Measurements from ENCODE around the gene USP20.

DNA sequence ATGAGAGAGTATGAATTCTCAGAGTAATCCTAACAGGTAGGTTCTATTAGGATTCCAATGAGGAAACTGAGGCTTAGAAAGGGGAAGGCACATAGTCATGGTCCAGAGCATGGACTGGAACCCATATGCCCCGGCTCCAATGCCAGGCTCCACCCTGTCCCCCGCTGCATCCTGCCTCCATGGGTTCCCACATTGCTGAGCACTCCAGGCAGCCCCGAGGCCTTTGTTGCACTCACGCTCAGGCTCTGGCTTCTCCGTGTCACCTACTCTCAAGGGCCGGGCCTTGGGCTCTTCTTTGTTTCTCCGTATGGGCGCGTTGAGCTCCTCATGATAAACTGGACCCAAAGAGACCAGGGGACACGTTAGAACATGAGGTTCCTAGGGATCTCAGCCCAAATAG lies 6.3 kb upstream of the USP20 start:
- TF ChIP-seq REST (IDR thresholded peaks at IDR 0.05; ENCODE audit: insufficient read depth in 1 of 2, low read depth in 2 of 2, low read length in 1 of 2) (no peak), POLR2AphosphoS5 (IDR thresholded peaks at IDR 0.05; ENCODE audit: low read depth, low read length) (no peak), TCF7L2 (IDR thresholded peaks at IDR 0.05; ENCODE audit: low read depth, low read length) (no peak), SIN3A (IDR thresholded peaks at IDR 0.05; ENCODE audit: borderline replicate concordance, insufficient read depth, low read depth, low read length) (no peak)
- TF ChIP-seq, protein P1, sequence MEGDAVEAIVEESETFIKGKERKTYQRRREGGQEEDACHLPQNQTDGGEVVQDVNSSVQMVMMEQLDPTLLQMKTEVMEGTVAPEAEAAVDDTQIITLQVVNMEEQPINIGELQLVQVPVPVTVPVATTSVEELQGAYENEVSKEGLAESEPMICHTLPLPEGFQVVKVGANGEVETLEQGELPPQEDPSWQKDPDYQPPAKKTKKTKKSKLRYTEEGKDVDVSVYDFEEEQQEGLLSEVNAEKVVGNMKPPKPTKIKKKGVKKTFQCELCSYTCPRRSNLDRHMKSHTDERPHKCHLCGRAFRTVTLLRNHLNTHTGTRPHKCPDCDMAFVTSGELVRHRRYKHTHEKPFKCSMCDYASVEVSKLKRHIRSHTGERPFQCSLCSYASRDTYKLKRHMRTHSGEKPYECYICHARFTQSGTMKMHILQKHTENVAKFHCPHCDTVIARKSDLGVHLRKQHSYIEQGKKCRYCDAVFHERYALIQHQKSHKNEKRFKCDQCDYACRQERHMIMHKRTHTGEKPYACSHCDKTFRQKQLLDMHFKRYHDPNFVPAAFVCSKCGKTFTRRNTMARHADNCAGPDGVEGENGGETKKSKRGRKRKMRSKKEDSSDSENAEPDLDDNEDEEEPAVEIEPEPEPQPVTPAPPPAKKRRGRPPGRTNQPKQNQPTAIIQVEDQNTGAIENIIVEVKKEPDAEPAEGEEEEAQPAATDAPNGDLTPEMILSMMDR (IDR thresholded peaks at IDR 0.05), result no peak
